Lower lobe of right lung (tissue), 2 donors: ENCODE data around the gene CST11. TPM values are rescaled to one million over a fixed set of nuclear protein-coding genes. Genes with fewer than 3 reads are reported as not detected.
A peak's percentile ranks its signal among the peaks of the same experiment; 100 is the strongest.

Experiments
- ATAC-seq, 2 donors: fragments of 200-7000 bp; cut with Tn5 transposase; one replicate each; pipeline ENCODE4 v1.9.1; 2020 to 2022; ENCODE audit warnings: mild to moderate bottlenecking in 2 of 2, moderate library complexity in 2 of 2
- DNase-seq: peaks from one replicate; pipeline ENCODE4 v3.0.0-alpha.2; 2020
- H3K27ac ChIP-seq: fragments of 200-600 bp; one replicate; pipeline ENCODE4 v1.8.0; 2022
- H3K27me3 ChIP-seq: fragments of 200-600 bp; one replicate; pipeline ENCODE4 v1.8.0; 2022; ENCODE audit warnings: low read depth
- H3K36me3 ChIP-seq: fragments of 200-600 bp; one replicate; pipeline ENCODE4 v1.8.0; 2022; ENCODE audit warnings: mild to moderate bottlenecking
- H3K4me1 ChIP-seq: fragments of 200-600 bp; one replicate; pipeline ENCODE4 v1.8.0; 2022
- H3K4me3 ChIP-seq: fragments of 200-600 bp; one replicate; pipeline ENCODE4 v1.8.0; 2022; ENCODE audit warnings: mild to moderate bottlenecking
- H3K9me3 ChIP-seq: fragments of 200-600 bp; one replicate; pipeline ENCODE4 v1.8.0; 2022
- CTCF ChIP-seq: fragments of 200-600 bp; IDR thresholded peaks from one replicate; pipeline ENCODE4 v1.8.0; 2022; ENCODE audit warnings: antibody characterized with exemption, mild to moderate bottlenecking
- intact Hi-C: fragments of 100-400 bp; cut with DNase I; formaldehyde crosslinking; loops from one replicate; pipeline ENCODE4 v1.11.0; 2022
- total RNA-seq: library from RNA; stranded (reverse); fragmentation: NEBNext Ultra II Directional; extraction: Animal tissue kit (Norgen Biotek cat#: 25700); gene quantifications from one replicate; pipeline ENCODE4 v1.2.1, GENCODE V29; 2021
- donor health status: DM: no; HTN: yes; CAD: no; lungs with severe emphysema.

Gene CST11
- total RNA-seq, 1 donor from 2014 or later, result not detected

- DNase-seq (no peak), ATAC-seq (no peak)
- Histone ChIP-seq H3K36me3 (no peaks in the 10 kb centered on the region), H3K9me3 (no peaks in the 10 kb centered on the region), H3K4me1 (peaks cover 21% of the 10 kb centered on the region), H3K4me3 (no peak overlapping the region), H3K27me3 (no peaks in the 10 kb centered on the region), H3K27ac (no peak overlapping the region)
- intact Hi-C loops, result no loop called here
- TF ChIP-seq CTCF, result no peak
These were observed 44.8 kb downstream of the CST11 start for GRCh38 chr20:23407781-23408464.

- Histone ChIP-seq H3K4me1 (peaks cover 17% of the 10 kb centered on the region), H3K4me3 (no peak overlapping the region), H3K36me3 (peaks cover 2% of the 10 kb centered on the region), H3K27me3 (no peaks in the 10 kb centered on the region), H3K9me3 (no peaks in the 10 kb centered on the region), H3K27ac (no peak overlapping the region)
- no peak for TF ChIP-seq CTCF
- intact Hi-C loops, result no loop called here
- ATAC-seq, result no peak
- no peak for DNase-seq
These were observed 45.8 kb downstream of the CST11 start for GRCh38 chr20:23406880-23407279.

GRCh38 chr20:23404196-23404595 is 48.5 kb downstream of the CST11 start:
- ATAC-seq (peak; percentile 54 to 55), DNase-seq (no peak)
- no peak overlapping the region for H3K4me3 ChIP-seq

GRCh38 chr20:23403751-23404150 is 48.9 kb downstream of the CST11 start:
- Histone ChIP-seq H3K4me1 (peaks cover 15% of the 10 kb centered on the region), H3K4me3 (no peak overlapping the region), H3K27ac (no peak overlapping the region), H3K36me3 (peaks cover 14% of the 10 kb centered on the region), H3K9me3 (no peaks in the 10 kb centered on the region), H3K27me3 (no peaks in the 10 kb centered on the region)
- TF ChIP-seq CTCF, result no peak
- ATAC-seq (no peak), DNase-seq (no peak)
- intact Hi-C loops, result no loop called here

More at GRCh38 chr20:23404196-23404595, 48.5 kb downstream of the CST11 start:
- Histone ChIP-seq H3K9me3 (no peaks in the 10 kb centered on the region), H3K36me3 (peaks cover 14% of the 10 kb centered on the region), H3K4me1 (peaks cover 15% of the 10 kb centered on the region), H3K27ac (no peak overlapping the region), H3K27me3 (no peaks in the 10 kb centered on the region)
- intact Hi-C loops, result no loop called here
- TF ChIP-seq CTCF, result no peak

- H3K27me3 ChIP-seq, result no peaks in the 10 kb centered on the region
- DNase-seq (no peak), ATAC-seq (no peak)
- H3K27ac ChIP-seq, result no peak overlapping the region
- H3K36me3 ChIP-seq, result peaks cover 14% of the 10 kb centered on the region
- no peaks in the 10 kb centered on the region for H3K9me3 ChIP-seq
- no peak for TF ChIP-seq CTCF
- H3K4me3 ChIP-seq, result no peak overlapping the region
- H3K4me1 ChIP-seq, result peaks cover 15% of the 10 kb centered on the region
- intact Hi-C loops, result no loop called here
These were observed 51.6 kb downstream of the CST11 start for GRCh38 chr20:23401051-23401450.

Other genes with a start within 250 kb of the CST11 start
- gene NXT1, start 102.1 kb downstream of the CST11 start, total RNA-seq, result 14.8 TPM
- gene GZF1, start 90.7 kb downstream of the CST11 start, total RNA-seq, result 14.8 TPM
- gene NAPB, start 31.4 kb downstream of the CST11 start, total RNA-seq, result 11.0 TPM
- gene CSTL1, start 13.2 kb downstream of the CST11 start, total RNA-seq, result not detected
- gene CST8, start 38.2 kb upstream of the CST11 start, total RNA-seq, result not detected
- not detected for gene CST9L, start 115.6 kb upstream of the CST11 start, total RNA-seq
- gene CST9, start 153.0 kb upstream of the CST11 start, total RNA-seq, result not detected
- gene CST3, start 185.1 kb upstream of the CST11 start, total RNA-seq, result 727 TPM
- gene CST4, start 236.2 kb upstream of the CST11 start, total RNA-seq, result not detected